ENCODE measurements around the gene PCNA. TPM values are rescaled to one million over a fixed set of nuclear protein-coding genes. Genes with fewer than 3 reads are reported as not detected.
A peak's percentile ranks its signal among the peaks of the same experiment; 100 is the strongest.

PCNA gene
- total and polyA plus RNA-seq, 9 of the 15 experiments (the other 6 are each of a cell fraction or from before 2014, with no cell fraction given), result 213 to 390 (median 291) TPM

DNA sequence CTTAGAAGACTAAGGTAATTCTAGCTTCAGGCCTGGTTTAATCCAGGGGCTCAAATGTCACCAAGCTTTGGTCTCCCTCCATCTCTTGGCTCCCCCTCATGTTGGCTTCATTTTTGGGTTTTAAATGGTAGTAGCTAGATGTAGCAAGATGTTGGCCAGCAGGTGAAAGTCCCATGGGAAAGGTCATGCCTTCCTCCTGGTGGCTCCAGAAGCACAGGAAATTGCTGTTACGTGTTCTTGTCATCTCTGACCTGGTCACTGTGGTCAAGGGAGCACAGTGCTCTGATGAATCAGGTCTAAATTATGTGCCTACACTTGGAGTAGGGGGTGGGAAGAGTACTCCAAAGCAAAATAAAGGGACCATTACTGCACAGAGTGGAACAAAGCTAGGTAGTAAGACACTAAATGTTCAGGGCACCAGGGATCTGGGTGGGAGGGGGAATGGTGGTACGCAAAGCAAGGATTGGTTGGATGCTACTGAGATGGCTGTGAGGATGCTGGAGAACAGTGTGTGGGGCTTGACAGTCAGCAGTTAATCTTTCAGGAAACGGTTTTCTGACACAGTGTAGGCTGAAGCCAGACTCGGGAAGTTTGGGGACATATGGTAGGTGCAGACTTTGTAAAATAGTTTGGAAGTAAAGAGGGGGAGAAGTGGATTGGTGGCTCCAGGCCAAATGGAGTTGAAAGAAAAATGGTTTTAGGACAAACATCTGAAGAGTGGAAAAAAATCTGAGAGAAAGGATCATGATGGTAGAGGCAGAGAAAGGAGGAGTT is 37.1 kb upstream of the PCNA start:
- Histone ChIP-seq H4K20me1 (replicated peaks; ENCODE audit: control insufficient read depth, insufficient read depth, low read length) (peaks cover 9% of the 10 kb centered on the region; the same call in 1 of the 2 replicates), H3K9ac (ENCODE audit: insufficient read depth in 1 of 2, low read depth in 2 of 2, low read length in 2 of 2) (no peak overlapping the region), H3K27ac (ENCODE audit: extremely low read depth, low read depth, low read length) (no peak overlapping the region), H2AFZ (ENCODE audit: low read depth, low read length) (no peak overlapping the region), H3K27me3 (ENCODE audit: control insufficient read depth in 2 of 2, insufficient read depth in 2 of 2, low read length in 2 of 2) (no peaks in the 10 kb centered on the region), H3K79me2 (ENCODE audit: control insufficient read depth, insufficient read depth, low read length) (peaks cover 18% of the 10 kb centered on the region), H3K9me3 (replicated peaks; ENCODE audit: control insufficient read depth, insufficient read depth, low read depth, low read length) (no peaks in the 10 kb centered on the region), H3K4me3 (no peak overlapping the region), H3K36me3 (ENCODE audit: control insufficient read depth, insufficient read depth, low read length) (no peaks in the 10 kb centered on the region), H3K4me2 (ENCODE audit: insufficient read depth, low read length) (no peak overlapping the region), H3K4me1 (replicated peaks in 1 of 2; ENCODE audit: control insufficient read depth in 2 of 2, insufficient read depth in 2 of 2, low read length in 2 of 2) (no peaks in the 10 kb centered on the region; a peak in 1 of 5 replicates), H3K9me1 (ENCODE audit: control insufficient read depth, insufficient read depth, low read length) (no peaks in the 10 kb centered on the region)
- BruUV-seq (replicated peaks), result no TSS peak
- DNase-seq (ENCODE audit: extremely low read depth in 1 of 4, low spot score in 3 of 4) (no peak), FAIRE-seq (no peak), ATAC-seq (peak; percentile 40; the same call in 1 of the 3 replicates)
- intact Hi-C loops (cut with micrococcal nuclease), result no loop called here
- in situ Hi-C loops (cut with MboI), result no loop called here
- WGBS (ENCODE audit: insufficient coverage, low coverage, missing lambda C conversion rate), result 31% methylated on average over 2 of the region's 4 CpGs
- POLR2A ChIA-PET, result interaction anchor here (0.8 to 1.5 kb wide), 3 partner anchors 10 to 530 kb away, joined by 3 to 4 read pairs (median 3); no protein-coding TSS in a partner anchor
- CTCF ChIA-PET (ENCODE audit: low intra/inter-chr PET ratio), result no interaction called here
- TF ChIP-seq ZNF445 (CRISPR knock-in tag; IDR thresholded peaks at IDR 0.05; ENCODE audit: low read depth) (no peak), DPF2 (IDR thresholded peaks at IDR 0.05) (no peak), SMAD3 (CRISPR knock-in tag; conservative IDR thresholded peaks at IDR 0.05) (no peak), POLR2G (IDR thresholded peaks at IDR 0.05; ENCODE audit: low read depth, low read length) (no peak), CHD1 (IDR thresholded peaks at IDR 0.05; ENCODE audit: low read length) (no peak), TOE1 (IDR thresholded peaks at IDR 0.05; ENCODE audit: borderline replicate concordance) (no peak), TOE1 (CRISPR knock-in tag; IDR thresholded peaks at IDR 0.05; ENCODE audit: borderline replicate concordance, low read depth) (no peak), ZNF217 (CRISPR knock-in tag; IDR thresholded peaks at IDR 0.05) (no peak), RFX1 (IDR thresholded peaks at IDR 0.05) (no peak), ZFP30 (CRISPR knock-in tag; IDR thresholded peaks at IDR 0.05; ENCODE audit: borderline replicate concordance) (no peak), PCBP2 (IDR thresholded peaks at IDR 0.05; ENCODE audit: low read depth, low read length, poor library complexity, severe bottlenecking) (no peak), ARNT (IDR thresholded peaks at IDR 0.05) (no peak), ZNF140 (CRISPR knock-in tag; IDR thresholded peaks at IDR 0.05) (no peak), POLR2AphosphoS2 (IDR thresholded peaks at IDR 0.05; ENCODE audit: low read length) (no peak), NFXL1 (CRISPR knock-in tag; IDR thresholded peaks at IDR 0.05) (no peak)
- TF ChIP-seq, protein P1, sequence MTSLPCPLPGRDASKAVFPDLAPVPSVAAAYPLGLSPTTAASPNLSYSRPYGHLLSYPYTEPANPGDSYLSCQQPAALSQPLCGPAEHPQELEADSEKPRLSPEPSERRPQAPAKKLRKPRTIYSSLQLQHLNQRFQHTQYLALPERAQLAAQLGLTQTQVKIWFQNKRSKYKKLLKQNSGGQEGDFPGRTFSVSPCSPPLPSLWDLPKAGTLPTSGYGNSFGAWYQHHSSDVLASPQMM (CRISPR knock-in tag; IDR thresholded peaks at IDR 0.05), result no peak
- TF ChIP-seq, protein P2, sequence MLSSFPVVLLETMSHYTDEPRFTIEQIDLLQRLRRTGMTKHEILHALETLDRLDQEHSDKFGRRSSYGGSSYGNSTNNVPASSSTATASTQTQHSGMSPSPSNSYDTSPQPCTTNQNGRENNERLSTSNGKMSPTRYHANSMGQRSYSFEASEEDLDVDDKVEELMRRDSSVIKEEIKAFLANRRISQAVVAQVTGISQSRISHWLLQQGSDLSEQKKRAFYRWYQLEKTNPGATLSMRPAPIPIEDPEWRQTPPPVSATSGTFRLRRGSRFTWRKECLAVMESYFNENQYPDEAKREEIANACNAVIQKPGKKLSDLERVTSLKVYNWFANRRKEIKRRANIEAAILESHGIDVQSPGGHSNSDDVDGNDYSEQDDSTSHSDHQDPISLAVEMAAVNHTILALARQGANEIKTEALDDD (IDR thresholded peaks at IDR 0.05), result no peak
- TF ChIP-seq, protein P3, sequence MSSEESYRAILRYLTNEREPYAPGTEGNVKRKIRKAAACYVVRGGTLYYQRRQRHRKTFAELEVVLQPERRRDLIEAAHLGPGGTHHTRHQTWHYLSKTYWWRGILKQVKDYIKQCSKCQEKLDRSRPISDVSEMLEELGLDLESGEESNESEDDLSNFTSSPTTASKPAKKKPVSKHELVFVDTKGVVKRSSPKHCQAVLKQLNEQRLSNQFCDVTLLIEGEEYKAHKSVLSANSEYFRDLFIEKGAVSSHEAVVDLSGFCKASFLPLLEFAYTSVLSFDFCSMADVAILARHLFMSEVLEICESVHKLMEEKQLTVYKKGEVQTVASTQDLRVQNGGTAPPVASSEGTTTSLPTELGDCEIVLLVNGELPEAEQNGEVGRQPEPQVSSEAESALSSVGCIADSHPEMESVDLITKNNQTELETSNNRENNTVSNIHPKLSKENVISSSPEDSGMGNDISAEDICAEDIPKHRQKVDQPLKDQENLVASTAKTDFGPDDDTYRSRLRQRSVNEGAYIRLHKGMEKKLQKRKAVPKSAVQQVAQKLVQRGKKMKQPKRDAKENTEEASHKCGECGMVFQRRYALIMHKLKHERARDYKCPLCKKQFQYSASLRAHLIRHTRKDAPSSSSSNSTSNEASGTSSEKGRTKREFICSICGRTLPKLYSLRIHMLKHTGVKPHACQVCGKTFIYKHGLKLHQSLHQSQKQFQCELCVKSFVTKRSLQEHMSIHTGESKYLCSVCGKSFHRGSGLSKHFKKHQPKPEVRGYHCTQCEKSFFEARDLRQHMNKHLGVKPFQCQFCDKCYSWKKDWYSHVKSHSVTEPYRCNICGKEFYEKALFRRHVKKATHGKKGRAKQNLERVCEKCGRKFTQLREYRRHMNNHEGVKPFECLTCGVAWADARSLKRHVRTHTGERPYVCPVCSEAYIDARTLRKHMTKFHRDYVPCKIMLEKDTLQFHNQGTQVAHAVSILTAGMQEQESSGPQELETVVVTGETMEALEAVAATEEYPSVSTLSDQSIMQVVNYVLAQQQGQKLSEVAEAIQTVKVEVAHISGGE (CRISPR knock-in tag; IDR thresholded peaks at IDR 0.05), result no peak

All from K562 (cell line).